Pulmonary artery endothelial cell (primary cell): ENCODE data around the gene C19orf81. TPM values are rescaled to one million over a fixed set of nuclear protein-coding genes. Genes with fewer than 3 reads are reported as not detected.
"Not testable (repeated sequence)": the region's sequence is repeated elsewhere in the genome, so short reads cannot be mapped to it uniquely, and the experiment has no call there.

Source experiments
- DNase-seq: peaks from one replicate; pipeline ENCODE4 v3.0.0-alpha.2; 2011; ENCODE audit warnings: low read depth, low spot score
- total RNA-seq: library from RNA; depleted of rRNA; stranded (reverse); fragments of >200 nt; gene quantifications from 2 replicates; pipeline ENCODE4 v1.2.3, GENCODE V29; 2014

The C19orf81 gene
- total RNA-seq = 0.59 and 0.63 TPM in 2 replicates

- no peak for DNase-seq
Observed at GRCh38 chr19:50649433-50650391, at the start of gene C19orf81. Gene C19orf81 (plus strand): TSS chr19:50649445. CDS start chr19:50649445, 0 bp downstream.

- DNase-seq = no peak
Observed at GRCh38 chr19:50601407-50602088, 47.7 kb upstream of the C19orf81 start.

DNA sequence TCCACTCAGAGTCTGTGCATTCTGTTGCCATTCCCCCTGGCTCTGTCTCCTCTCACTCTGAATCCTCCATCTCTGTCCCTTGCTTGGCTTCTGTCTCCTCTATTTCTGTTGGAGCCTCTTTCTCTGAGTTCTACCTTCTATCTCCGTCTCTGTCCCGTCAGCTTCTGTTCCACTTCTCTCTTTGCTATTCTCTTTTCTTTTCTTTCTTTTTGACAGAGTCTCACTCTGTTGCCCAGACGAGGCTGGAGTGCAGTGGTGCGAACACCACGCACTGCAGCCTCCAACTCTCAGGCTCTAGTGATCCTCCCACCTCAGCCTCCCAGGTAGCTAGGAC lies 47.2 kb upstream of the C19orf81 start:
- DNase-seq = no peak

DNA sequence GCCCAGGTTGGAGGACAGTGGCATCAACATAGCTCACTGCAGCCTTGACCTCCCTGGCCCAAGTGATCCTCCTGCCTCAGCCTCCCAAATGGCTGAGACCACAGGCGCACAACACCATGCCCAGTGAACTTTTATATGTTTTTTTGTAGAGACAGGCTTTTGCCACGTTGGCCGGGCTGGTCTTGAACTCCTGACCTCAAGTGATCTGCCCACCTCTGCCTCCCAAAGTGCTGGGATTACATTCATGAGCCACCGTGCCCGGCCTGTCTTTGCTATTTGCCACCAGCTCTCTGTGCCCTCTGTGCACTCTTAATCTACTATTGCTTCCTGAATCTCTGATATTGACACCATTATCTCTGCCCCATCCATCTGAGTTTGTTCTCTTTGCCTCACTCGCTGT lies 46.7 kb upstream of the C19orf81 start:
- no peak for DNase-seq

- no peak for DNase-seq
Observed at GRCh38 chr19:50602935-50603334, 46.3 kb upstream of the C19orf81 start.

DNA sequence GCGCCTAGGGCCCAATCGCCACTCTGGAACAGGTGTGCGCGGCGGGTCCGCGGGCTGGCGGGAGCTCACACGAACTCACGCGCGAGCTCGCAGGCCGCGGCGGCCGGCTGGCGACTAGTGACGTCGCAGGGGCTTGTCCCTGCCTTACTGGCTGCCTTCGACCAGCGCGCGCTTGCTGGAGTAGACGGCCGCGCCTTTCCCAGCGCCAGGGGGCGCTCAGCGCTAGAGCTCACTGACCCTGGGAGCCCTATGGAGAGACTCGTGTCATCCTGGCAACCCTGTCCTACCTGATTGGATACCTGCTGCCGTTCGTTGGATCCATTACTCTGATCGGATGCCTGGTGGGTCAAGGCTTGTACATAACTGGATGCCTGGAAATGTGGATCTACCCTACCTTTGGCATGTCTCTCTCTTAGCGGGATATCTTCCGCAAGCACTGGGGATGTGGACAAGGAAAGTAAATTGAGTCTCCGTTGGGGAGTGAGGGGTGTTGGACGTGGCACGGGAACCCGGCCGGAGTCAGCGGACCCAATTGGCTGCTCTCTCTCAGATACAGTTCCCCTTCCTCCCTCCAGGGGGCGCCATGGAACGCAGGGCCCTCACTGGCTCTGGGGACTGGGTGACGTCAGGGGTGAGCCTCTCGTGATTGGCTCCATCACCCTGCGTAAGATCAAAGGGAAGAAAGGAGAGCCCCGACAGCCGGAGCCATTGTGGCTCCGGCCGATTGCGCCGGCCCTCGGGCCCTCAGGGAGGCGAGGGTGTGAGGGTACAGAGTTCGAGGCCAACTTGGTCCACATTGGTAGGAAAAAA lies 44.8 kb upstream of the C19orf81 start:
- DNase-seq = not testable (repeated sequence)

DNA sequence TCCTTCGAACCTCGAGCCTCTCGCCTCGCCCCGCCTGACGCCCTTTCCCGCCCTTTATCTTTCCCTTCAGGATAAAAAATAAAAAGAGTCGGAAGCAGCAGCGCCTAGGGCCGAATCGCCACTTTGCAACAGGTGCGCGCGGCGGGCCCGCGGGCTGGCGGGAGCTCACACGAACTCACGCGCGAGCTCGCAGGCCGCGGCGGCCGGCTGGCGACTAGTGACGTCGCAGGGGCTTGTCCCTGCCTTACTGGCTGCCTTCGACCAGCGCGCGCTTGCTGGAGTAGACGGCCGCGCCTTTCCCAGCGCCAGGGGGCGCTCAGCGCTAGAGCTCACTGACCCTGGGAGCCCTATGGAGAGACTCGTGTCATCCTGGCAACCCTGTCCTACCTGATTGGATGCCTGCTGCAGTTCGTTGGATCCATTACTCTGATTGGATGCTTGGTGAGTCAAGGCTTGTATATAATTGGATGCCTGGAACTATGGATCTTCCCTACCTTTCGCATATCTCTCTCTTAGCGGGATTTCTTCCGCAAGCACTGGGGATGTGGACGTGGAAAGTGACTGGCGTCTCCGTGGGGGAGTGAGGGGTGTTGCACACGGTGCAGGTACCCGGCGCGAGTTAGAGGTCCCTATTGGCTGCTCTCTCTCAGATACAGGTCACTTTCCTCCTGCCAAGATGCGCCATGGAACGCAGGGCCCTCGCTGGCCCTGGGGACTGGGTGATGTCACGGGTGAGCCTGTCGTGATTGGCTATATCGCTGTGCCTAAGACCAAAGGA lies 43.0 kb upstream of the C19orf81 start:
- not testable (repeated sequence) for DNase-seq

DNA sequence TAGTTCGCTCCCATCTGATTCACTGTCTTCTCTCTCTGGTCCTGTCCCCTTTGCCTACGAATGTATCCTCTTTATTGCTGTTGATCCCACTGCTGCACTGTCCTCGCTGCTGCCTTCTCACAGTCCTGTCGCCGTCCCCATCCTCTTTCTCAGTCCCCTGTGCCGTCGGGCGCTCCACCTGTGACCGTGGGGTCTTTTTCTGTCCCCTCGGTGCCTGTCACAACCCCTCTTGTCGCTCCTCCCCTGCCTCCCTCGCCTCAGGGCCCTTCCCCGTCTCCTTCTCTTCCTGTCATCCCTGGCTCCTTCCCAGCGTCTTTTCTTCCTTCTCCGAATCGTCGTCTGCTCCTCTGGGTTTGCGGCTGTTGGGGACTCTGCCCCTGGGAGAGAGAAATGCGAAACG lies 41.9 kb upstream of the C19orf81 start:
- no peak for DNase-seq

DNA sequence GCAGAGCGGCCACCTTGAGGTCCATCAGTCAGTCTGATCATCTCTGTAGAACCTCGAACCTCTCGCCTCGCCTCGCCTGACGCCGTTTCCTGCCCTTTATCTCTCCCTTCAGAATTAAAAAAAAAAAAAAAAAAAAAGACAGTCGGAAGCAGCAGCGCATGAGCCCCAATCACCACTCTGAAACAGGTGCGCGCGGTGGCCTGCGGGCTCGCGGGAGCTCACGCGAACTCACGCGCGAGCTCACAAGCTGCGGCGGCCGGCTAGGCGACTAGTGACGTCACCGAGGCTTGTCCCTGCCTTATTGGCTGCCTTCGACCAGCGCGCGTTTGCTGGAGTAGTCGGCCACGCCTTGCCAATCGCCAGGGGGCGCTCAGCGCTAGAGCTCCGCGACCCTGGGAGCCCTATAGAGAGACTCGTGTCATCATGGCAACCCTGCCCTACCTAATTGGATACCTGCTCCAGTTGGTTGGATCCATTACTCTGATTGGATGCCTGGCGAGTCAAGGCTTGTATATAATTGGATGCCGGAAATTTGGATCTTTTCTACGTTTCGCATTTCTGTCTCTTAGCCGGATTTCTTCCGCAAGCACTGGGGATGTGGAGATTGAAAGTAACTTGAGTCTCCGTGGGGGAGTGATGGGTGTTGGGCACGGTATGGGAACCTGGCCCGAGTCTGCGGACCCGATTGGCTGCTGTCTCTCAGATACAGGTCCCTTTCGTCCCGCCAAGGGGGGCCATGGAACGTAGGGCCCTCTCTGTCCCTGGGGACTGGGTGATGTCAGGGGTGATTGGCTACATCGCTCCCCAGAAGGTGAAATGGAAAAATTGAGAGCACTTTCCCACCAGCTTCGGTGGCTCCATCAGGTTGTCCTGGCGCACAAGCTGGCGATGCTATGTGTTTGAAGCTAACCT lies 41.1 kb upstream of the C19orf81 start:
- peak; percentile 62 for DNase-seq

DNA sequence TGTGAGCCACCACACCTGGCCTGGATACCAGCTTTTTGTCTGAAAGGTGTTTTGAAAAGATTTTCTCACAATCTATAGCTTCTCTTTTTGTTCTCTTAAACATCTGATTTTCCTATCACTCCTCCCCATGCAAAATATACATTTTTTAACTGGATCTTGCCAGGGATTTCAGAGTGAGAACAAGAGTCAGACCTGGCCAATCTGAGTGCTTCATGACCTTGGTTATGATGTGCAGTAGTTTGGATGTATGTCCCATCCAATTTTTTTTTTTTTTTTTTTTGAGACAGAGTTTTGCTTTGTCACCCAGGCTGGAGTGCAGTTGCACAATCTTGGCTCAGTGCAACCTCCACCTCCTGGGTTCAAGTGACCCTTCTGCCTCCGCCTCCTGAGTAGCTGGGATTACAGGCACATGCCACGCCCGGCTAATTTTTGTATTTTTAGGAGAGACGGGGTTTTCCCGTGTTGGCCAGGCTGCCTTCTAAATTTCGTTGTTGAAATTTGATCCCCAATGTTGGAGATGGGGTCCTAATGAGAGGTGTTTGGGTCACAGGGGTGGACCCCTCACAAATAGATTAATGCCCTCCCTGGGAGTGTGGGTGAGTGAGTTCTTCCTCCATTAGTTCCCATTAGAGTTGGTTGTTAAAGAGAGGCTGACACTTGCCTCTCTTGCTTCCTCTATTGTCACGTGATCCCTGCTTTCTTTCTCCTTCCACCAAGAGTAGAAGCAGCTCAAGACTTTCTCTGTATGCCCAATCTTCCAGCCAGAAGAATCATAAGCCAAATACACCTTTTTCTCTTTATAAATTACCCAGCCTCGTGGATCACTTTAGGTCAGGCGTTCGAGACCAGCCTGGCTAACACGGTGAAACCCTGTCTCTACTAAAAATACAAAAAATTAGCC lies 36.5 kb upstream of the C19orf81 start:
- not testable (repeated sequence) for DNase-seq

- not testable (repeated sequence) for DNase-seq
Observed at GRCh38 chr19:50618379-50618778, 30.9 kb upstream of the C19orf81 start.

DNA sequence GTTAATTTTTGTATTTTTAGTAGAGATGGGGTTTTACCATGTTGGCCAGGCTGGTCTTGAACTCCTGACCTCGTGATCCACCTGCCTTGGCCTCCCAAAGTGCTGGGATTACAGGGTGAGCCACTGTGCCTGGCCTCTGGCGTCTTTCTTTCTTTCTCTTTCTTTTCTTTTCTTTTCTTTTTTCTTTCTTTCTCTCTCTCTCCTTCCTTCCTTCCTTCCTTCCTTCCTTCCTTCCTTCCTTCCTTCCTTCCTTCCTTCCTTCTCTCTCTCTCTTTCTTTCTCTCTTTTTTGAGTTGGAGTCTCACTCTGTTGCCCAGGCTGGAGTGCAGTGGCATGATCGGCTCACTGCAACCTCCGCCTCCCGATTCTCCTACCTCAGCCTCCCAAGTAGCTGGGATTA lies 30.1 kb upstream of the C19orf81 start:
- DNase-seq = not testable (repeated sequence)

GRCh38 chr19:50620394-50620906 lies 28.8 kb upstream of the C19orf81 start:
- not testable (repeated sequence) for DNase-seq

DNA sequence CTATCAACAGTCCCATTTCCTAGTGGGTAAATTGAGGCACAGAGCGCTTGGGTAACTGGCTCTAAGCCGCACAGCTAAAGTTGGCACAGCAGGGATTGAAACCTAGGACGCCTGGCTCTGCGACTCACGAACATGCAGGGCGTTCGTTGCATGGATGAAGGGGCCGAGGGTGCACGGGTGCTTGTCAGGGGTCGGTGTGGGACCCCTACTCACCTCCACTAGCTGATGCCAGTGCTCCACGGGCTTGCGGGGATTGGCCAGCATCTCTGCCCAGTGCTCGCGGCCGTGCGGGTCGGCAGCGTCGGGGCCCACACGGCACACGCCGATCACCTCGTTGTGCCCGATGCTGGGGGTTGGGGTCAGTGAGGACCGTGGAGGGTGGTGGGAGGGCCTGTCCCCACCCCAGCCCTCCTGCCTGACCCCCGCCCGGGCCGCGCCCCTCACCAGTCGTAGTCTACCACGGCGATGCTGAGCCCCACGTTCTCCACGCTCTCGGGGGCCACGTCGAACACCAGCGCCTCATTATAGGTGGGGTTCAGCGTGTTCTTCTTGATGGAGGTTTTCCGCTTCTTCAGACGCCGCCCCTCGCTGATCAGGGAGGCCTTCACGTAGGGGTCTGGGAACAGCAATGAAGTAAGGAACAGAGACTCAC lies 24.2 kb upstream of the C19orf81 start:
- DNase-seq = no peak

DNA sequence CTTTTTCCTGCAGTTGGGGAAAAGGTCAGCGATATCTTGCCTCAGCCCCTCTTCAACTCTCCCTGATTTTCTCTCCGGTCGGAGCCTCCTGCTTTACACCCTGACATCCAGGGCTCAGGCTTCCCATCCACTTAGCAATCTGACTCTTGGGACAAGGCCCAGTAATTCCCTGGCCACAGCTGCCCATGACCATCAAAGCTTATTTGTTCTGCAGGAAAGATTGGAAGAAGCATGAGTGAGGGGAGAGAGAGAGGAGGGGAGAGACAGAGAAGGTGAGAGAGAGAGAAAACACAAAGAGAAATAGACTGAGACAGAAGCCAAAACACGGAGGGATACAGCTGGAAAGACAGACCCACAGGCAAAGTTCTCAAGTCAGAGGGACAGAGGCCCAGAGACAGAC lies 23.2 kb upstream of the C19orf81 start:
- DNase-seq = no peak

GRCh38 chr19:50626795-50627194 lies 22.4 kb upstream of the C19orf81 start:
- DNase-seq = no peak

- DNase-seq = no peak
Observed at GRCh38 chr19:50628146-50628545, 21.1 kb upstream of the C19orf81 start.

GRCh38 chr19:50628551-50628950 lies 20.7 kb upstream of the C19orf81 start:
- DNase-seq = no peak
